Parathyroid adenoma (tissue), 2 donors: ENCODE results near the gene CAV1.

Experiments
- H2AFZ ChIP-seq: fragments of 300-600 bp; sonication (generic); one replicate; pipeline ENCODE4 v1.7.0; 2017; ENCODE audit warnings: antibody characterized with exemption, mild to moderate bottlenecking
- H3K27ac ChIP-seq: fragments of 300-600 bp; sonication (generic); one replicate; pipeline ENCODE4 v1.7.0; 2017
- H3K27me3 ChIP-seq: fragments of 300-600 bp; sonication (generic); one replicate; pipeline ENCODE4 v1.7.0; 2017; ENCODE audit warnings: low read length; ENCODE audit not compliant: control insufficient read depth, insufficient read depth
- H3K36me3 ChIP-seq: fragments of 300-600 bp; sonication (generic); one replicate; pipeline ENCODE4 v1.7.0; 2017; ENCODE audit warnings: low read length; ENCODE audit not compliant: control insufficient read depth, insufficient read depth
- H3K4me1 ChIP-seq: fragments of 300-600 bp; sonication (generic); one replicate; pipeline ENCODE4 v1.7.0; 2017; ENCODE audit warnings: control low read depth
- H3K4me2 ChIP-seq: fragments of 300-600 bp; sonication (generic); one replicate; pipeline ENCODE4 v1.7.0; 2017; ENCODE audit warnings: low read length
- H3K4me3 ChIP-seq: fragments of 300-600 bp; sonication (generic); one replicate; pipeline ENCODE4 v1.7.0; 2017; ENCODE audit warnings: low read depth, low read length
- H3K79me2 ChIP-seq: fragments of 300-600 bp; sonication (generic); one replicate; pipeline ENCODE4 v1.7.0; 2017; ENCODE audit warnings: control low read depth
- H3K9ac ChIP-seq: fragments of 300-600 bp; sonication (generic); one replicate; pipeline ENCODE4 v1.7.0; 2017; ENCODE audit warnings: mild to moderate bottlenecking
- H3K9me3 ChIP-seq: fragments of 300-600 bp; sonication (generic); one replicate; pipeline ENCODE4 v1.7.0; 2017; ENCODE audit warnings: low read length; ENCODE audit not compliant: control insufficient read depth
- CTCF ChIP-seq: fragments of 300-600 bp; sonication (generic); IDR thresholded peaks from one replicate; pipeline ENCODE4 v1.7.0; 2017; ENCODE audit warnings: antibody characterized with exemption, mild to moderate bottlenecking
- donor health status: primary hyperparathyroidism.

CAV1 gene

DNA sequence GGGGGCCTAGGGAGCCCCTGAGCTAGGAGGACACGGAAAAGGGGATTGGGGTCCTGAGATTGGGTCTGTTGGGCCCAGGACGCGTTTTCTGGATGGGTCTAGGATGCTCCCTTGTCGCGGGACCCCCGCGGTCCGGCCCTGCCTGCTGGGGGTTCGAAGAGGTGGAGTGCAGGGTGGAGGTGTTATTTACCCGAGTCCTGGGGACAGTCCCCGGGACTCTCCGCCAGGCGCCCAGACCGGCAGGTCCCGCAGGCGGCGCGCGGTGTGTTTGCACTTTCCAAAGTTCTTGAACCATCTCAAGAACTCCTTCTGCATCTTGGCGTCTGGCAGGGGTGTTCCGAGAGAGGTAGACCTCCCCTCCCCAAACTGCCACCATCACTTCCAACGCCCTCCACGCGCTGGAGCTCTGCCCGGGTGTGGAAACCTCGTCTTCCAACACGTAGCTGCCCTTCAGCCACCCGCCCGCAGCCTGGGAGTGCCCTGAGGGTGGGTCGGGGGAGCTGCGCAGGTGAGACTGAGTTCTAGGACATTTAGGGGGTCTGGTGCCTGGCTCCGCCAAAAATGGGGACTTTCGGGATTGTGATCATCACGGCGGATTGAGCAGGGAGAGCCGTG is 569 bp downstream of the CAV1 start:
- peak overlapping the region; percentile 86 for H3K4me2 ChIP-seq
- H3K4me1 ChIP-seq: peaks cover 5% of the 10 kb centered on the region
- TF ChIP-seq CTCF: no peak

DNA sequence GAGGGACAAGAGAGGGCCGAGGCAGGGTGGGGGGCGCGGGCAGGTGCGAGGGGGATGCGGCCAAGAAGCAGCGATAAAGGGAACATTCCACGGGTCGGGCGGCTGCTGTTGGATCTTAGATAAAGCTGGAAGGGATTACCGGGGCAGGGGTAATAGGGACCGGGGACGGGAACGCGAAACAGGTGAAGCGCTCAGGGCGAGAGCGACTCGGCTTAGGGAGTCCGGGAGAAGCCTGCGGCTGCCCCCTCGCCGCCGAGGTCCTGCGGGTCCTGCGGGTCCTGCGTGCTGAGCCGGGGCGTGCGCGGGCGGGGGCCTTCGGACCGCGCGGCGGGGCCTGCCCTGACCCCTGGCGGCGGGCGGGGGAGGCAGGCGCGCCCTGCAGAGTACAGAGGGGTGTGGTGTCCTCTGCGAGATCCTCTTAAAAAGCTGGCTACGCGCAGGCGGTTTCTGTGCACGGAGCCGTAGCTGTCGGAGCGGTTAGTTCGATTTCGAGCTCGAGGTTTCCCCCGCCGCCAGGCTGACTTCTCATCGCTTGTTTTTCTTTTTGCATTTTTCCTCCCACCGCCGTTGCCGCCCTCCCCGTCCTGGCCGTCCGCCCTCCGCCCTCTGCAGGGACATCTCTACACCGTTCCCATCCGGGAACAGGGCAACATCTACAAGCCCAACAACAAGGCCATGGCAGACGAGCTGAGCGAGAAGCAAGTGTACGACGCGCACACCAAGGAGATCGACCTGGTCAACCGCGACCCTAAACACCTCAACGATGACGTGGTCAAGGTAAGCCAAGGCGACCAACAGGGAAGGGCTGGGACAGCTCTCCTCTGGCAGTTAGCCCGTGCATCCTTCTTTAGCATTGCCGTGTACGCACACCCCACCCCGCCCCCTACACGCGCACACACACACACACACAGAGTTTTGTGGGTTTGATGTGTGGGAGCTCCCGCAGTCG is 1.4 kb downstream of the CAV1 start:
- H3K4me3 ChIP-seq: peak overlapping the region; percentile 50
- H3K27ac ChIP-seq: no peak overlapping the region
- no peaks in the 10 kb centered on the region for H3K9me3 ChIP-seq
- TF ChIP-seq CTCF: peak; percentile 51
- H3K9ac ChIP-seq: no peak overlapping the region
- H3K27me3 ChIP-seq: peaks cover 3% of the 10 kb centered on the region
- H3K4me2 ChIP-seq: peak overlapping the region; percentile 86
- H2AFZ ChIP-seq: peak overlapping the region; percentile 79
- peaks cover 5% of the 10 kb centered on the region for H3K4me1 ChIP-seq
- H3K36me3 ChIP-seq: no peaks in the 10 kb centered on the region
- no peaks in the 10 kb centered on the region for H3K79me2 ChIP-seq

More for the DNA sequence above, 569 bp downstream of the CAV1 start:
- Histone ChIP-seq H2AFZ (peak overlapping the region; percentile 79), H3K79me2 (no peaks in the 10 kb centered on the region), H3K27me3 (peaks cover 3% of the 10 kb centered on the region), H3K27ac (peak overlapping the region; percentile 40), H3K9me3 (no peaks in the 10 kb centered on the region), H3K4me3 (peak overlapping the region; percentile 50), H3K36me3 (no peaks in the 10 kb centered on the region), H3K9ac (no peak overlapping the region)

DNA sequence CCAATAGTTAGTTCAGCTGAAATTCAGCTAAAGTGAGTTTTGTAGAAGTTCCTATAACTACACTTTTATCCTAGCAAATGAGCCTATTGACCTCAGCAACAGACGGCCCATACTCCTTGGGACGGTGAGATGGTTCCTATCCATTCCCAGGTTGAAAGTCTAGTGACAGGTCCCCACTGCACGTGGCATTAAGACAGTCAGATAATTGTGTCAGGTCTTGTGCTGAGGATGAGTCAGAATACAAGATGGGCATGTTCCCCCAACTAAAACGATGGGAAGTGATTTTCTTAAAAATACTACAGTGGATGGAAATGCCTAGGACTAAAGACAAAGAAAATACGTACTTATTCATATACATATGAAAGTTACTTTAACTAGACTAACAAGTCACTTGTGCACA is 2.1 kb downstream of the CAV1 start:
- no peaks in the 10 kb centered on the region for H3K9me3 ChIP-seq

GRCh38 chr7:116527521-116527920 is 2.7 kb downstream of the CAV1 start:
- H3K9ac ChIP-seq: no peak overlapping the region
- H3K4me3 ChIP-seq: no peak overlapping the region
- H3K4me1 ChIP-seq: peaks cover 5% of the 10 kb centered on the region
- H2AFZ ChIP-seq: no peak overlapping the region
- no peak overlapping the region for H3K4me2 ChIP-seq
- no peak for TF ChIP-seq CTCF
- H3K79me2 ChIP-seq: no peaks in the 10 kb centered on the region
- H3K36me3 ChIP-seq: no peaks in the 10 kb centered on the region
- no peak overlapping the region for H3K27ac ChIP-seq
- H3K27me3 ChIP-seq: peaks cover 3% of the 10 kb centered on the region
- no peaks in the 10 kb centered on the region for H3K9me3 ChIP-seq

More for the DNA sequence above, 2.1 kb downstream of the CAV1 start:
- H2AFZ ChIP-seq: no peak overlapping the region
- no peak overlapping the region for H3K27ac ChIP-seq
- no peaks in the 10 kb centered on the region for H3K79me2 ChIP-seq
- no peak overlapping the region for H3K9ac ChIP-seq
- peak overlapping the region; percentile 86 for H3K4me2 ChIP-seq
- H3K36me3 ChIP-seq: no peaks in the 10 kb centered on the region
- no peak for TF ChIP-seq CTCF
- H3K4me3 ChIP-seq: peak overlapping the region; percentile 50
- H3K4me1 ChIP-seq: peaks cover 5% of the 10 kb centered on the region
- peaks cover 3% of the 10 kb centered on the region for H3K27me3 ChIP-seq
